WTC11 (cell line): Measurements from ENCODE around the gene RAPGEF5. TPM values are rescaled to one million over a fixed set of nuclear protein-coding genes. Genes with fewer than 3 reads are reported as not detected.
"Not testable (repeated sequence)": the region's sequence is repeated elsewhere in the genome, so short reads cannot be mapped to it uniquely, and the experiment has no call there.

Experiments
- ATAC-seq: fragments of 200-7000 bp; cut with Tn5 transposase; 2 replicates; pipeline ENCODE4 v1.10.0; 2021; ENCODE audit warnings: mild to moderate bottlenecking, moderate library complexity
- CTCF ChIA-PET: fragments of 300-600 bp; sonication (Branson Sonifier 250); formaldehyde crosslinking; loops from one replicate; lab custom pipeline; 2021; ENCODE audit warnings: antibody characterized with exemption; lab: Charles Lee
- POLR2A ChIA-PET: fragments of 350-600 bp; sonication (Branson Sonifier 250); formaldehyde crosslinking; loops from one replicate; lab custom pipeline; 2021; ENCODE audit warnings: antibody characterized with exemption; lab: Charles Lee
- DNase-seq: peaks from one replicate; pipeline ENCODE4 v3.0.0; 2021; ENCODE audit warnings: low spot score
- H3K27ac Mint-ChIP-seq: 2 replicates; pipeline ENCODE4 v1.8.0; 2021; ENCODE audit warnings: mixed read lengths
- H3K27me3 Mint-ChIP-seq: 2 replicates; pipeline ENCODE4 v1.8.0; 2021; ENCODE audit warnings: low read depth, mild to moderate bottlenecking, moderate library complexity, mixed read lengths
- H3K36me3 Mint-ChIP-seq: 2 replicates; pipeline ENCODE4 v1.8.0; 2021; ENCODE audit warnings: mixed read lengths
- H3K4me1 Mint-ChIP-seq: 2 replicates; pipeline ENCODE4 v1.8.0; 2022; ENCODE audit warnings: mixed read lengths
- H3K4me3 Mint-ChIP-seq: 2 replicates; pipeline ENCODE4 v1.8.0; 2021; ENCODE audit warnings: mild to moderate bottlenecking, moderate library complexity, mixed read lengths
- H3K9me3 Mint-ChIP-seq: 2 replicates; pipeline ENCODE4 v1.8.0; 2021; ENCODE audit warnings: mixed read lengths
- ATF1 ChIP-seq: sonication (generic); formaldehyde crosslinking; IDR thresholded peaks from 2 replicates; pipeline ENCODE4 v1.8.1; 2023; ENCODE audit warnings: mild to moderate bottlenecking, moderate library complexity, missing genetic modification reagents
- ATF2 ChIP-seq: sonication (generic); formaldehyde crosslinking; IDR thresholded peaks from 2 replicates; pipeline ENCODE4 v1.8.1; 2022; ENCODE audit warnings: low read depth, missing genetic modification reagents, borderline replicate concordance
- CTCF ChIP-seq: fragments of 200-600 bp; IDR thresholded peaks from 2 replicates; pipeline ENCODE4 v1.8.0; 2022; ENCODE audit warnings: antibody characterized with exemption
- ELF4 ChIP-seq: sonication (generic); formaldehyde crosslinking; IDR thresholded peaks from 2 replicates; pipeline ENCODE4 v1.8.1; 2022; ENCODE audit warnings: low read depth, mild to moderate bottlenecking, moderate library complexity, missing genetic modification reagents
- ETV6 ChIP-seq: sonication (generic); formaldehyde crosslinking; IDR thresholded peaks from 2 replicates; pipeline ENCODE4 v1.8.1; 2022; ENCODE audit warnings: mild to moderate bottlenecking, missing genetic modification reagents
- FOXJ3 ChIP-seq: sonication (generic); formaldehyde crosslinking; IDR thresholded peaks from 2 replicates; pipeline ENCODE4 v1.9.0; 2021; ENCODE audit warnings: missing genetic modification reagents, mild to moderate bottlenecking, borderline replicate concordance
- FOXP4 ChIP-seq: sonication (generic); formaldehyde crosslinking; IDR thresholded peaks from 2 replicates; pipeline ENCODE4 v1.8.0; 2022; ENCODE audit warnings: mild to moderate bottlenecking, missing genetic modification reagents
- GTF2I ChIP-seq: fragments of 250-450 bp; sonication (Bioruptor Pico); conservative IDR thresholded peaks from 2 replicates; pipeline ENCODE4 v1.4.0; 2021; ENCODE audit warnings: mild to moderate bottlenecking
- HMGA2 ChIP-seq: fragments of 250-450 bp; sonication (Bioruptor Pico); IDR thresholded peaks from 2 replicates; pipeline ENCODE4 v1.4.0; 2021; ENCODE audit warnings: mild to moderate bottlenecking, moderate library complexity
- MLX ChIP-seq: sonication (generic); formaldehyde crosslinking; IDR thresholded peaks from 2 replicates; pipeline ENCODE4 v1.8.1; 2023; ENCODE audit warnings: mild to moderate bottlenecking, missing genetic modification reagents, moderate library complexity
- NR1H2 ChIP-seq: sonication (generic); formaldehyde crosslinking; IDR thresholded peaks from 2 replicates; pipeline ENCODE4 v1.9.0; 2021; ENCODE audit warnings: mild to moderate bottlenecking, moderate library complexity, missing genetic modification reagents
- TEAD4 ChIP-seq: sonication (generic); formaldehyde crosslinking; IDR thresholded peaks from 2 replicates; pipeline ENCODE4 v1.8.0; 2022; ENCODE audit warnings: mild to moderate bottlenecking, missing genetic modification reagents
- USF1 ChIP-seq: sonication (generic); formaldehyde crosslinking; IDR thresholded peaks from 2 replicates; pipeline ENCODE4 v1.8.0; 2022; ENCODE audit warnings: mild to moderate bottlenecking, missing genetic modification reagents
- ZNF138 ChIP-seq: sonication (generic); formaldehyde crosslinking; conservative IDR thresholded peaks from 2 replicates; pipeline ENCODE4 v1.8.1; 2022; ENCODE audit warnings: mild to moderate bottlenecking, moderate library complexity, missing genetic modification reagents
- ZNF396 ChIP-seq: fragments of 250-450 bp; sonication (Bioruptor Pico); IDR thresholded peaks from 2 replicates; pipeline ENCODE4 v1.8.0; 2021; ENCODE audit warnings: mild to moderate bottlenecking, moderate library complexity, borderline replicate concordance
- ZNF425 ChIP-seq: fragments of 250-450 bp; sonication (Bioruptor Pico); conservative IDR thresholded peaks from 2 replicates; pipeline ENCODE4 v1.9.0; 2021; ENCODE audit warnings: mild to moderate bottlenecking
- total RNA-seq: library from RNA; stranded (reverse); gene quantifications from 3 replicates; pipeline ENCODE4 v1.2.3, GENCODE V29; 2021

RAPGEF5 gene
- total RNA-seq, 1 experiment from 2014 or later: 12.3 TPM

- TF ChIP-seq CTCF: peak; percentile 87; the same call in 1 of the 2 replicates
Measured at GRCh38 chr7:22082886-22083703, 273.9 kb downstream of the RAPGEF5 start (continued).

- H3K4me3 Mint-ChIP-seq: peak overlapping the region; percentile 77
- no peak for DNase-seq
- H3K4me1 Mint-ChIP-seq: peaks cover 24% of the 10 kb centered on the region
- peaks cover 10% of the 10 kb centered on the region for H3K36me3 Mint-ChIP-seq
- ChIA-PET CTCF (interaction anchor here (0.6 to 2.7 kb wide), 33 partner anchors 8 to 1033 kb away, joined by 3 to 31 read pairs (median 5); partner anchors contain the start of gene CDCA7L), POLR2A (interaction anchor here (1.2 to 1.5 kb wide), 2 partner anchors 137 to 1306 kb away, joined by 3 to 5 read pairs; partner anchors contain the start of gene CDCA7L)
- peaks cover 19% of the 10 kb centered on the region for H3K27me3 Mint-ChIP-seq
- H3K27ac Mint-ChIP-seq: peak overlapping the region; percentile 76
- TF ChIP-seq ZNF396 (no peak), ATF1 (CRISPR knock-in tag) (0 out of 2 replicates have a peak, but pooled peaks have one; percentile 57), ZNF138 (CRISPR knock-in tag) (no peak)
- ATAC-seq: peak; percentile 49
- H3K9me3 Mint-ChIP-seq: peaks cover 44% of the 10 kb centered on the region
Measured at GRCh38 chr7:22082553-22082885, 274.4 kb downstream of the RAPGEF5 start.

- DNase-seq: not testable (repeated sequence)
- peaks cover 19% of the 10 kb centered on the region for H3K27me3 Mint-ChIP-seq
- 0 out of 2 replicates have a peak, but pooled peaks have one; percentile 9 for TF ChIP-seq GTF2I (CRISPR knock-in tag)
- TF ChIP-seq, all 79 proteins: peak for 1; not testable (repeated sequence) for 78
- CTCF ChIA-PET, H3K4me3 Mint-ChIP-seq, POLR2A ChIA-PET, ATAC-seq, H3K36me3 Mint-ChIP-seq, H3K27ac Mint-ChIP-seq: not testable (repeated sequence)
- Mint-ChIP-seq H3K9me3 (peaks cover 25% of the 10 kb centered on the region), H3K4me1 (peaks cover 19% of the 10 kb centered on the region)
Measured at GRCh38 chr7:22080219-22080618, 276.7 kb downstream of the RAPGEF5 start.

- DNase-seq, POLR2A ChIA-PET, H3K27me3 Mint-ChIP-seq, ATAC-seq, H3K4me3 Mint-ChIP-seq, H3K27ac Mint-ChIP-seq, H3K36me3 Mint-ChIP-seq: not testable (repeated sequence)
- H3K4me1 Mint-ChIP-seq: peaks cover 15% of the 10 kb centered on the region
- peaks cover 24% of the 10 kb centered on the region for H3K9me3 Mint-ChIP-seq
- CTCF ChIA-PET: interaction anchor here (0.8 kb wide), 1 partner anchor 31 kb away, joined by 3 read pairs; no protein-coding TSS in a partner anchor
Measured at GRCh38 chr7:22078872-22079271, 278.1 kb downstream of the RAPGEF5 start.

- H3K27me3 Mint-ChIP-seq: 0 out of 2 replicates have a peak, but pooled peaks cover 3% of the 10 kb centered on the region
- H3K9me3 Mint-ChIP-seq: peaks cover 21% of the 10 kb centered on the region
- DNase-seq (no peak), ATAC-seq (no peak)
- H3K4me3 Mint-ChIP-seq: no peak overlapping the region
- no peak overlapping the region for H3K27ac Mint-ChIP-seq
- ChIA-PET CTCF (interaction anchor here (1.0 to 2.1 kb wide), 2 partner anchors 7 to 34 kb away, joined by 3 to 12 read pairs; no protein-coding TSS in a partner anchor), POLR2A (no interaction called here)
- H3K36me3 Mint-ChIP-seq: peaks cover 7% of the 10 kb centered on the region
- no peaks in the 10 kb centered on the region for H3K4me1 Mint-ChIP-seq
- TF ChIP-seq ELF4: no peak
- no peak for TF ChIP-seq TEAD4 (CRISPR knock-in tag)
- no peak for TF ChIP-seq NR1H2 (CRISPR knock-in tag)
- TF ChIP-seq FOXP4 (CRISPR knock-in tag): no peak
- no peak for TF ChIP-seq USF1 (CRISPR knock-in tag)
- no peak for TF ChIP-seq FOXJ3 (CRISPR knock-in tag)
- TF ChIP-seq HMGA2 (CRISPR knock-in tag): no peak
- TF ChIP-seq MLX (CRISPR knock-in tag): no peak
- TF ChIP-seq ZNF425 (CRISPR knock-in tag): no peak
- TF ChIP-seq ATF2 (CRISPR knock-in tag): no peak
- TF ChIP-seq ETV6: no peak
Measured at GRCh38 chr7:22075561-22075960, 281.4 kb downstream of the RAPGEF5 start.
